DMS153 treated with DMSO at 0.1 percent for 48 hours (cell line): ENCODE results near the gene AKR1B1.
"Not testable (repeated sequence)": the region's sequence is repeated elsewhere in the genome, so short reads cannot be mapped to it uniquely, and the experiment has no call there.

Source experiments
- DNase-seq: peaks from one replicate; lab custom pipeline; 2025; ENCODE audit not compliant: unreplicated experiment; lab: John Stamatoyannopoulos, UW

Gene AKR1B1

DNA sequence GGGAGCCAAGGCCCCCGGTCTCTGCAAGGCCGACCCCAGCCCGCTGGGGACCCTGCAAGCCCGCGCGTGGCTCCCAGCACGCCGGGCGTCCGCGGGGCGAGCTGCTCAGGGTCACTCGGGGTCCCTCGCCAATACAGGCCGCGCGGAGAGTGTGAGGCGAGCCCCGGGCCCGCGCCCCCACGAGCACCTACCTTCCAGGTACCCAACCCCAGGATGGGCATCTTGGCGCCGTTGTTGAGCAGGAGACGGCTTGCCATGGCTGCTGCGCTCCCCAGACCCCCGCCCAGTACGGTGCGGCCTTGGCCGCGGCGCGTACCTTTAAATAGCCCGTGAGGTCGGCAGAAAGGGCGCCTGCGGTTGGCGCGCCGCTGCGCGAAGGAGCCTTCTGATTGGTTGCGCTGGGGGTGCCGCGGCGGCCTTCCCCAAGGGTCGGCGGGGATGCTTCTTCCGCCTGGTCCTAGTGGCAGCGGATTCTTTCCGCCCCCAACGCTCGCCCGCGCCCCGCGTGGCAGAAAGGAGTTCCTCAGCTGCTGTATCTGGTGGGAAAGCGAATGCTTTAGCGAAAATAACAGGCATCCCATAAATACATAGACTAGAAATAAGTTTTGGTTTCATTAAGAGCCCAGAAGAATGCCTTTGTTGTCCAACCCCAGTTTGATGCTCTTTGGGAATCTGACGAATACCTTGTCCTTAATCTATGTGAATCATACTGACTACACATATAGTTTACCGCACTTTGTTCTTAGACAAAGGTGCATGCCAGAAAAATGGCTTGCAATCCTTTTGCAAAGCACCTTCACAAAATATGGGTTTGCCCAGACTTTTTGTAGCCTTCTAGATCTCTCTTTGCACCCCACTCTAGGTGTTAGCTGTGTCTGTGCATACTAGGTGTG, at the start of gene AKR1B1:
AKR1B1 (minus strand) TSS at position 295 of the 893 bp plus-strand sequence; CDS start at position 257, 38 bp downstream.
- peak; percentile 69 for DNase-seq

DNA sequence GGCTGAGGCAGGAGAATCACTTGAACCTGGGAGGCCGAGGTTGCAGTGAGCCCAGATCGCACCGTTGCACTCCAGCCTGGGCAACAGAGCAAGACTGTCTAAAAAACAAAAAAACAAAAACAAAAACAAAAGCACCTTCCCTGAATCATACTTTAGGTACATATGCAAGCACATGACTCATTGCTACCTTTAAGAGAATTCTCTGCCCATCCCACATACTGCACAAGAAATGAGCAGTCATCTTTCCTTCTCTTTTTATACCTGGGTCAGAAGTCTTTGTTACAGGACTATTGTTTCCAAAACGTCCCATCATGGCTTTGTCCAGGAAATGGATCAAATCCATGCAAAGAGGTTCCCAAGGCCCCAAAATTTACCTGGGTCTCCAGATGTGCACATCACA, 47.0 kb upstream of the AKR1B1 start:
- no peak for DNase-seq

DNA sequence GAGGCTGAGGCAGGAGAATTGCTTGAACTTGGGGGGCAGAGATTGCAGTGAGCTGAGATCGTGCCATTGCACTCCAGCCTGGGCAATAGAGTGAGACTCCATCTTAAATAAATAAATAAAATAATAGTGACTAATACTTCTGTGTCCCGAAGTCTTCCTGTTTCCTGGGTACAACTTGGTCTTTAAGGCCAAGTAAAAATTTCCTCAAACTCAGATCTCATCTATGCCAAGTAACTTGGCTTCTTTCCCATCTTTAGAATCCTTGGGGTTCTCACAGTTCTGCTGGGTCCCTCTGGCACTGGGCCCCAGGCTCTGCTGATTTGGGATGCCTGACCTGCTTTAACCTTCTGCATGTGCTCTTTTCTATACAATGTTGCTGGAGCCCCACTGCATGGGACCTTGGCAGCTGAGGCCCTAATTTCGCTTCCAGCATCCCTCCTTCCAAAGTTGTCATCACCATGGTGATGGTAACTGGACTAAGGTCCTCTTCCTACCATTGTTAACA, 45.8 kb upstream of the AKR1B1 start:
- DNase-seq = no peak

DNA sequence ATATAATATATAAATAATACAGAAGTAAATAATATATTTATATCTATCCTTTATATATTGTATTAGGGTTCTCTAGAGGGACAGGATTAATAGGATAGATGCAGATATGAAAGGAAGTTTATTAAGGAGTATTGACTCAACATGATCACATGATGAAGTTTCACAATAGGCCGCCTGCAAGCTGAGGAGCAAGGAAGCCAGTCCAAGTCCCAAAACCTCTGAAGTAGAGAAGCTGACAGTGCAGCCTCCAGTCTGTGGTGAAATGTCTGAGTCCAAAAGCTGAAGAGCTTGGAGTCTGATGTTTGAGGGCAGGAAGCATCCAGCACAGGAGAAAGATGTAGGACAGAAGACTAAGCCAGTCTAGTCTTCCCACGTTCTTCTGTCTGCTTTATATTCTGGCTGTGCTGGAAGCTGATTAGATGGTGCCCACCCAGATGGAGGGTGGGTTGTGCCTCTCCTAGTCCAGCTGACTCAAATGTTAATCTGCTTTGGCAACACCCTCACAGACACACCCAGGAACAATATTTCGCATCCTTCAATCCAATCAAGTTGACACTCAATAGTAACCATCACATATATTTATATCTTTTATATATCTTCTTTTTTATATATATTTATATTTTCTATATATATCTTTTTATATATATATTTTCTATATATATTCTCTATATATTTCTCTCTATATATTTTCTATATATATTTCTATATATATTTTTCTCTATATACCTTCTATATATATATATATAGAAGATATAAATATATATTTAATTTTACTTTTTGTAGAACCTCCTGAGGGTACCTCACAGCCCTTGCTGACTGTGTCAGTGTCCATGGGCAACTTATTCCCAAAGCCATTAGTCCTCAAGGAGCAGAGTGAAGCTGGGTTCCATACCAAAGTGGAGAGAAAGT, 43.8 kb upstream of the AKR1B1 start:
- DNase-seq = no peak

DNA sequence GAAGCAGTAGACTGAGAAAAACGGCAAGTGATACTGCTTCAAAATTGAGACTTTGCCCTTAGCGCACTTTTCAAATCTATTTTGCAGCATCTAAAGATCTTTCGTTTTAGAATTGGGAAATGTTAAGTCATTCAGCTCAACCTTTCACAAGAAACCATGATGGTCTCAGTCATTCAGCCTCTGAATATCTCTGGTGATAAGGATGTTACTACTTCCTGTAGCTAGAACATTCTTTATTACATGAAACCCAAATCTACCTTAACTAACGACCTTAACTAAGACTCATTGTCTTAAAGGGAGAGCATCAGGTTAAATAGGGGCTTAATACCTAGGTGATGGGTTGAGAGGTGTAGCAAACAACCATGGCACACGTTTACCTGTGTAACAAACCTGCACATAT, 42.1 kb upstream of the AKR1B1 start:
- DNase-seq = no peak

DNA sequence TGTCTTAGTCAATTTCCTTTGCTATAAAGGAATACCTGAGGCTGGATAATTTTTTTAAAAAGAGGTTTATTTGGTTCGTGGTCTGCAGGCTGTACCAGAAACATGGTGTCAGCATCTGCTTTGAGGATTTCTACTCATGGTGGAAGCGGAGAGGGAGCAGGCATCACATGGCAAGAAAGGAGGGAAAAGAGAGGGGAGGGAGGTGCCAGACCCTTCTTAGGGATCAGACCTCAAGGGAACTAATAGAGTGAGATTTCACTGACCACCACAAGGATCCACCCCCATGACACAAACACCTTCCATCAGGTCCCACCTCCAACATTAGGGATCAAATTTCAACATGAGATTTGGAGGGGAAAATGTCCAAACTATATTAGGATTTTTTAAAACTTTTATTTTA, 41.5 kb upstream of the AKR1B1 start:
- DNase-seq = no peak

DNA sequence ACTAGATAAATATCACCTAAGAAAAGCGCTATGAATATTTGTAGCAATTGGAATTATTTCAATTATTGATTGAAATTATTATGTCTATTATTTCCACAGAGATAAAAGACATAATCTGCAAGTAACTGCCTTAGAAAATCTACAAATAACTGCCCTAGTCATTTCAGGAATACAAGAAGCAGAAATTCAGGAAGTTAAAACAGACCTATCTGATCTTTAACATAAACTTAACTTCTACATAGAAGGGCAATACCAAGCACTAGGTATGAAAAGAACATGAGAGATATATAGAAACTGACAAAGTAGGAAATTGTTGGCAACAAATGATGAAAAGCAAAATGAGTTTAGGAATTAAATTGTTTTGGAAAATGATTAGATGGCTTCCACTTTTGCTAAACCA, 36.6 kb upstream of the AKR1B1 start:
- DNase-seq = no peak

DNA sequence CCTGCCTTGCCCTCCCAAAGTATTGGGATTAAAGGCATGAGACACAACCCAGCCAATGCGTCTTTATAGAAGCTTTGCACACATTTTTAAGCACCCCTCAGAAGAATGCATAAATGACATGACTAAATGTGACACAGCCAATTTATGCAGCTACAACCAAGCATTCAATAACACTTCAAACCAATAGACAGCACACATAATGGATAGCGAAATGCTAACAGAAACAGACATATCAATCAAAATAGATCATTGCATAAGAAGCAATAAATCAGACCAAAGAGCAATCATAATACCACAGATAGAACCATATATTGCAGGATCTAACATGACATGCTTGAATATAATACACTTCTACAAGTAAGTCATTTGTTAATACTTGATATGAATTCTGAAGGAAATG, 34.2 kb upstream of the AKR1B1 start:
- no peak for DNase-seq

DNA sequence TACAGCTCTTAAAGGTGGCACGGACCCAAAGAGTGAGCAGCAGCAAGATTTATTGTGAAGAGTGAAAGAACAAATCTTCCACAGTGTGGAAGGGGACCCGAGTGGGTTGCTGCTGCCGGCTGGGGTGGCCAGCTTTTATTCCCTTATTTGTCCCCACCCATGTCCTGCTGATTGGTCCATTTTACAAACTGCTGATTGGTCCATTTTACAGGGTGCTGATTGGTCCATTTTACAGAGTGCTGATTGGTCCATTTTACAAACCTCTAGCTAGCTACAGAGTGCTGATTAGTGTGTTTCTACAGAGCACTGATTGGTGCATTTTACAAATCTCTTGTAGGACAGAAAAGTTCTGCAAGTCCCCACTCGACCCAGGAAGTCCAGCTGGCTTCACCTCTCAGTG, 28.8 kb upstream of the AKR1B1 start:
- DNase-seq = not testable (repeated sequence)

DNA sequence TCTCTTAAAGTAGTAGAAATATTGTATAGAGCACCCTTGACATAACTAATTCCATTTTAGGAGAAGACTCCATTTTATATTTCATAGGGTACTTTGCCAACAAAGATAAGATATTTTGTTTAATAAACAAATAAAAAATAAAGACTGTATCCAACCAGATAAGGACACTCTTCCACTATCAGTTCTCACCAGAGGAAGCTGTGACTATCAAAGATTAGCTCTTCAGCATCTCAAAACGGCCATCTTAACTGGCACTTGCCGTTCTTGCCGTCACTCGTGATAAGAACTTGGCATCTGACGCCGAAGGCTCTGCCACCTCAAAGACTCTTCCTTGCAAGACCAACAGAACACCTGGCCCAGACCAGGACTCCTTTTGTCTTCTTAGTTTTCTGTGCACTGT, 26.3 kb upstream of the AKR1B1 start:
- DNase-seq = no peak

DNA sequence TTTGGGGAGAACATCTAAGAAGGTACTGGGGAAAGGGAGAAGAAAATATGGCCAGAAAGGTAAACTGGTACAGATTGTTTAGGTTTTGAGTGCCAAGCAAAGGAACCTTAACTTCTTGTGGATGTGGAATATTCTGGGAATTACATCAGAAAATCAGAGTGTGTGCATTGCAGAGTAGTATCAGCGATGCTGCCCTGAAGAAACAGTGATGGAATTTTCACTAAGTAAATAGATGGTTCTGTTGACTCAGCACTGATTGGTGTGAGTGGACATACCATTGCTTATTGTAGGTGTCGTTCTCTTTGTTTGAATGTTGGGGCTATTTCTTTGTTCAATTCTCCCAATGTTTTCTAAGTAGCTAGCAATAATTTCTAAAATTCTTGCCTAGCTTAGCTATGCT, 24.4 kb upstream of the AKR1B1 start:
- no peak for DNase-seq

DNA sequence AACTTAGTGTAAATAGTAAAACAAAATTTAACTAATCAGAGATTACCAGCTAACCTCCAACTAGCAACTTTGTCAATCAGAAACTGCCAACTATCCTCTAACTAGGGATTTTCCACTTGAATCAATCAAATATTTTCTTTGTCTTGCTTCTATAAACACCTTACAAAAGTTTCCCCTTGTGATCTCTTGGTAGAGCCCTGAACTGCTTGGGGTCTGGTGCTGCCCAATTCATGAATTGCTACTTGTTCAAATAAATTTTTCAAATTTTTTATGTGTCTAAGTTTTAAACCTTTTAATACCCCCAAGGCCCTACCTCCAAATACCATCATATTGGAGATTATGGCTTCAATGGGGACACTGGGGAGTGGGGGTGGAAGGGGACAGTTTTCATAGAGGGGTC, 24.0 kb upstream of the AKR1B1 start:
- DNase-seq = no peak

DNA sequence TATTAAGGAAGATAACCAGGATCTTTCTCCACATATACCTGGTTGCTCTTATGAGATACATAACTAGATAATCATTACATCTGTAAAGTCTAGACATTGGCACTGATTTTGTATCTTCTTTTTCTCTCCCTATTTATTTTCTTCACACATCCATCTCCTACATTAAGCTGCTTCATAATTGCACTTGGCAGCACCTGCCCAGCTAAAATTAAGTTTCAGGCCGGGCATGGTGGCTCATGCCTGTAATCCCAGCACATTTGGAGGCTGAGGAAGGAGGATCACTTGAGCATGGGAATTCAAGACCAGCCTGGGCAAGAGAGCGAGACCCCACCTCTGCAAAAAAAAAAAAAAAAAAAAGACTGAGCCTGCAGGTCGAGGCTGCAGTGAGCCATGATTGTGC, 22.3 kb upstream of the AKR1B1 start:
- no peak for DNase-seq

DNA sequence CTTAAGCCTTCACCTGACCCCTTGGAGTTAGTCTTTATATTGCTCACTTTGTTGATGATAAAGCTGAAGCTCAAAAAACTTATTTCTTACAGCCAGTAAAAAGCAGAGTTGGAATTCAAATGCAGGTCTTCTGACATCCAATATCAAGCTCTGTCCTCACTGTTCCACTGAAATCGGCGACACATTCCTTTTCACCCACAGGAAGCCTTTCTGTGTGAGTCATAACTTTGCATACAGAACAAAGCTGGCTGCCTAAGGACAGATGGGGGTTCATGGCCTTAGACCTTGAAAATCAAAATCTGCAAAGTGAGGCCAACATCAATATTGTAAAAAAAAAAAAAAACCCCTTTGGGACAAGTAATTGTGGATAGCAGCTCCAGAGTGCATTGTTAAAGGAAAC, 21.8 kb upstream of the AKR1B1 start:
- DNase-seq = no peak

DNA sequence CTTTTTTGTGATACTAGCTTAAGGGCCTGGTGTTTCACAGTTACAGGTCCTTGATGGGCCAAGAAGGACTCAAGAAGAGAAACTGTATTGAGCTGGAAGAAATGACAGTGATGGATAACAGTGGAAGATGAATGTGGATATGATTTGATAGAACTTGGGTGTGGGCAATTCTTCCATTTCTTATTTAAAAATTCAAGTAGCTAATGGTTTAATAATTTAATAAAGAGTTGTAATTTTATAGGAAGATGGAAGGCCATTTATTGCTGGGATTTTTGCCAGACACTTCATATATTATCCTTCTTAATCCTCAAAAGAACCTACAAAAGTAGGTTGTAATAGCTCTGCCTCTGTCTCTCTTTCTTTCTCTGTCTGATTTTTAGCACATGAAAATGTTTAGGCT, 21.3 kb upstream of the AKR1B1 start:
- DNase-seq = no peak

DNA sequence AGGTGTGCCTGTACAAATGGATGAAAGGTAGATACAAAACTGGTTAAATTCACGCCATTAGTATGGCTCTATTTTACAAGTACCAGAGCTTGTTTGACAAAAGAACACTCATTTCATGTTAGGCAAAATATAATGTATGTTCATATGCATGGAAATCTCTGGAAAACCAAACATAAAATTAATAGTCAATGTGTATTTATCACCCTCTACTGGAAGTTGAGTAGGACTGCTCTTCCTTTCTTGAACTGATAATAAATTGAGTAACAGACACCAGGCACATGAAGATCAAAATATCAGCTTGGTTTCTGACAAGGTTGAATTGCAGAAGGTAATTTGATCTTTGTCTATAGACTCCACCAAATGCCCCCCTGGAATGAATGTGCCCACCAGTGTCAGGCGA, 19.8 kb upstream of the AKR1B1 start:
- no peak for DNase-seq

DNA sequence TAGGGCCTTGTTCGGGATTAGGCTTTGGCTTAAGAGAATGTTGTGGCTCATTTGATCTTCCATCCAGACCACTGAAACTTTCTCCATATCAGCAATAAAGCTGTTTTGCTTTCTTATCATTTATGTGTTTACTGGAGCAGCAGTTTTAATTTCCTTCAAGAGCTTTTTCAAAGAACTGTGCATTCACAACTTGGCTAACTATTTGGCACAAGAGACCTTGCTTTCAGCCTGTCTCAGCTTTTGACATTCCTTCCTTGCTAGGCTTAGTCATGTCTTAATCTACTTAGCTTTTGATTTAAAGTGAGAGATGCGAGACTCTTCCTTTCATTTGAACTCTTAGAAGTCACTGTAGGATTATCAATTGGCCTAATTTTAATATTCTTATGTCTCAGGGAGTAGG, 19.1 kb upstream of the AKR1B1 start:
- DNase-seq = no peak

DNA sequence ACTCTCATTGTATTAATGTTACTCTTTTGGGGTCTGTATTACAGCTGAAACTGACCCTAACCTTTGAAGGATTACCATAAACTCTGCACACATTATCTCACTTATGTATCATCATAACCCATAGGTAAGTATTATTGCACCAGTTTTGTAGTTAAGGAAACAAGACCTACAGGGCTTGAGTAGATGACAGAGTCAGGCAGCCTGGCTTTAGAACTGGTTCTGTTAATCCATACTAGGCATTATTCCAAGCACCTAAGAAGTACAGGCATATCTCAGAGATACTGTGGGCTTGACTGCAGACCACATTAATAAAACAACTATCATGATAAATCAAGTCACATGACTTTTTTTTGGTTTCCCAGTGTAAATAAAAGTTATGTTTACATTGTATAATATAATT, 17.1 kb upstream of the AKR1B1 start:
- no peak for DNase-seq

DNA sequence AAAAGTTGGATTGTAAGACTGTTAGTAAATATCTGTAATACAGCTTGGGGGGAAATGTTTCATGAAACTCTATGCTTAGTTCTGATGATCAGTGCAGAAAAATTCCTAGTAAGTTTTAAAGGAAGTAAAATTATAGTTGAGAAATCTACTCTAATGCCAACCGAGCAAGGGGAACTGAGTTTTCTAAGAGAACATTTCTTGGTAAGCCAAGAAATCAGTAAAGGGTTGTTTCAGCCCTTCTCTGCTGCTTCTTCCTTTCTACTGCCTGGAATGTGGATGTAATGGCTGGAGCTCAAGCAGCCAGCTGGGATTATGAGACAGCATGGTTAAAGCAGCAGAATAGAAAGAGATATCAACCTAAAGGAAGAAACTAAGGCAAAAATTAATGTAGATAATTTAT, 15.9 kb upstream of the AKR1B1 start:
- DNase-seq = no peak

DNA sequence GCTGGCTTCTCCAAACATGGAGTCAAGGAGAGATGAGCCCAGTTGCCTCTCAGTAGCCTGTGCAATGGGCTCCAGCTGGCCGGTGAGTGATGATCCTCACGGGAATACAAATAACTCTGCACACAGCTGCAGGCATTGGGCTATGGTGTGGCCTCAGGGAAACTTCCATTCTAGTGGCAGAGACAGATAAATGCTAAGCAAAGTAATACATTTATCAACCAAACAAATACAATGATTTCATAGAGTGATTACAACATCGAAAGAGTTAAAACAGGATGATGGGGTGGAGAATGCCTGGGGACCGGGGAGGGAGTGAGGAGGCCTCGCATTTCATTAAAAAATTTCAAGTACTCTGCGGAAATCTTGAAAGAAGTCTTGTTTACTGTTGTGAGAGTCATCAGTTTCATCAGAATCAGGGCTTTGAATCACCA, 15.0 kb upstream of the AKR1B1 start:
- DNase-seq = no peak

DNA sequence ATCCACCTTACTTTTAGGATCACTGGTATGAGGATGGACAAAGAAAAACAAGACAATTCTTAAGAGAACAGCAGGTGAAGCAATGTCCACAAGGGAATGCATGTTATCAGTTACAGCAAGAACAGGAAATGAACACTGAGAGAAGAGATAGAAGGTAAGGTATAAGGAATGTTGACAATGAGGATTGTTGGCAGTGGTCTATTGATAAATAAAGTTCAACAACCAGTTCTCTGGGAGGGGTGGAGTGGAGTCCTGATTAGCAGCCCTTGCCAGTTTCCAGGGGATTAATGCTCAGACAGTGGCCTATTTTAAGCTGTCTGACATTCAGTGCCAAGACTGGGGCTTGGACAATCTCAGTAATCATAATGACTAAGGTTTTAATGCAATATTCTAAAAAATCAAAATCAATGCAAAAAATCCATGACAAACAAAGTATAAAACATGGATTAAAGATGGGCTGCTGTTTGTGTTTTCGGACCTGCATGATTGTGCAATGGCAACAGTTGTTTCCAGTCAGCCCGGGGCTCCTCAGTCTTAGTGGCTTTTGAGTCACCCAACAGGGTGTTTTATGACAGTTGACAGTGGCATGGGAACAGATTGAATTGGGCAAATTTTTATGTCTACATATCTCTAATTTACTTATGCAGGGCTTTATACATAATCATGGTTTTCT, 13.8 kb upstream of the AKR1B1 start:
- no peak for DNase-seq
